HG03095 (cell line): ENCODE results near the gene FAM3D.
A peak's percentile ranks its signal among the peaks of the same experiment; 100 is the strongest.

Experiments used
- ATAC-seq: cut with Tn5 transposase; IDR thresholded peaks from one replicate; pipeline ENCODE4 v1.9.1; 2021; ENCODE audit warnings: moderate library complexity; ENCODE audit not compliant: unreplicated experiment

Gene FAM3D

GRCh38 chr3:58657571-58658141, 8.9 kb downstream of the FAM3D start:
- no peak for ATAC-seq

- no peak for ATAC-seq
These were observed 9.5 kb downstream of the FAM3D start for GRCh38 chr3:58657036-58657520.

- no peak for ATAC-seq
These were observed 9.9 kb downstream of the FAM3D start for GRCh38 chr3:58656631-58657030.

- no peak for ATAC-seq
These were observed 12.1 kb downstream of the FAM3D start for GRCh38 chr3:58654466-58654865.

GRCh38 chr3:58652624-58653023, 13.9 kb downstream of the FAM3D start:
- no peak for ATAC-seq

GRCh38 chr3:58651276-58651675, 15.3 kb downstream of the FAM3D start:
- ATAC-seq: no peak

GRCh38 chr3:58647381-58648141, 19.0 kb downstream of the FAM3D start:
- ATAC-seq: no peak

GRCh38 chr3:58646503-58646902, 20.1 kb downstream of the FAM3D start:
- ATAC-seq: no peak

GRCh38 chr3:58645726-58646125, 20.8 kb downstream of the FAM3D start:
- no peak for ATAC-seq

- no peak for ATAC-seq
These were observed 23.7 kb downstream of the FAM3D start for GRCh38 chr3:58642846-58643245.

- ATAC-seq: peak; percentile 75
These were observed 25.7 kb downstream of the FAM3D start for GRCh38 chr3:58640700-58641372.

- ATAC-seq: no peak
These were observed 26.7 kb downstream of the FAM3D start for GRCh38 chr3:58639842-58640241.

- no peak for ATAC-seq
These were observed 27.6 kb downstream of the FAM3D start for GRCh38 chr3:58639001-58639400.

- no peak for ATAC-seq
These were observed 28.0 kb downstream of the FAM3D start for GRCh38 chr3:58638591-58638990.

GRCh38 chr3:58637509-58637908, 29.1 kb downstream of the FAM3D start:
- no peak for ATAC-seq

GRCh38 chr3:58635371-58636285, 30.9 kb downstream of the FAM3D start:
- no peak for ATAC-seq

GRCh38 chr3:58633157-58633865, 33.3 kb downstream of the FAM3D start:
- no peak for ATAC-seq

GRCh38 chr3:58631742-58632141, 34.8 kb downstream of the FAM3D start:
- ATAC-seq: no peak

GRCh38 chr3:58630710-58631092, 35.9 kb downstream of the FAM3D start:
- no peak for ATAC-seq

GRCh38 chr3:58630076-58630709, 36.4 kb downstream of the FAM3D start:
- no peak for ATAC-seq
